GM10248 (cell line): ENCODE measurements around the gene WHAMM.
"Not testable (repeated sequence)": the region's sequence is repeated elsewhere in the genome, so short reads cannot be mapped to it uniquely, and the experiment has no call there.

Experiments
- CTCF ChIA-PET: fragments of 300-600 bp; sonication (Branson Sonifier 250); formaldehyde crosslinking; extraction: SDS; loops from one replicate; lab custom pipeline; 2021; ENCODE audit warnings: antibody characterized with exemption; lab: Yijun Ruan, JAX
- POLR2A ChIA-PET: fragments of 350-650 bp; sonication (Branson Sonifier 250); formaldehyde crosslinking; extraction: SDS; loops from one replicate; lab custom pipeline; 2020; ENCODE audit warnings: antibody characterized with exemption; lab: Yijun Ruan, JAX
- DNase-seq: peaks from one replicate; pipeline ENCODE4 v3.0.0; 2012; ENCODE audit errors: extremely low spot score
- TF ChIP-seq, protein P1 (sequence below): IDR thresholded peaks from 2 replicates; pipeline ENCODE4 v1.5.1; 2012; ENCODE audit warnings: mild to moderate bottlenecking, low read depth; ENCODE audit errors: extremely low read depth, missing control alignments, control extremely low read depth

WHAMM gene

DNA sequence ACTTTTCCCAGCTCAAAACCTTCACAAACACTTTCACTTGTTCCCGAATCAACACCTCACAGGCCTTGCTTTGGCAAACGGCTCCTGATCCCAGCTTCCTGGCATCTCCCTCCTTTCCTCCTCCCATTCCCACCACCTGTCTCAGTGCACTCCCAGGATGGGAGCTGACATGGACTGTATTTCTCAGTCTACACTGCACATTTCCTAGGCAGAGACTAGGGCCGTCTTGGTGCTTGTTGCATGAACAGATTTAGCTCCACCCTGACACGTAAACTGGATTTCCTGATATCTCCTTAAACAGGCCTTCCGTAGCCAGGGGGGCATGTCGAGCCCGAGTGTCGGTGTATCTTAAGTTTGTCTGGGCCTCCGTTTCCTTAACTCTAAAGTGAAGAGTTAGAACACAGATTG is 790 bp upstream of the WHAMM start:
- ChIA-PET CTCF (interaction anchor here (1.0 to 2.1 kb wide), 3 partner anchors 9 to 278 kb away, joined by 3 to 4 read pairs (median 4); no protein-coding TSS in a partner anchor), POLR2A (no interaction called here)
- no peak for DNase-seq
- TF ChIP-seq, protein P1, sequence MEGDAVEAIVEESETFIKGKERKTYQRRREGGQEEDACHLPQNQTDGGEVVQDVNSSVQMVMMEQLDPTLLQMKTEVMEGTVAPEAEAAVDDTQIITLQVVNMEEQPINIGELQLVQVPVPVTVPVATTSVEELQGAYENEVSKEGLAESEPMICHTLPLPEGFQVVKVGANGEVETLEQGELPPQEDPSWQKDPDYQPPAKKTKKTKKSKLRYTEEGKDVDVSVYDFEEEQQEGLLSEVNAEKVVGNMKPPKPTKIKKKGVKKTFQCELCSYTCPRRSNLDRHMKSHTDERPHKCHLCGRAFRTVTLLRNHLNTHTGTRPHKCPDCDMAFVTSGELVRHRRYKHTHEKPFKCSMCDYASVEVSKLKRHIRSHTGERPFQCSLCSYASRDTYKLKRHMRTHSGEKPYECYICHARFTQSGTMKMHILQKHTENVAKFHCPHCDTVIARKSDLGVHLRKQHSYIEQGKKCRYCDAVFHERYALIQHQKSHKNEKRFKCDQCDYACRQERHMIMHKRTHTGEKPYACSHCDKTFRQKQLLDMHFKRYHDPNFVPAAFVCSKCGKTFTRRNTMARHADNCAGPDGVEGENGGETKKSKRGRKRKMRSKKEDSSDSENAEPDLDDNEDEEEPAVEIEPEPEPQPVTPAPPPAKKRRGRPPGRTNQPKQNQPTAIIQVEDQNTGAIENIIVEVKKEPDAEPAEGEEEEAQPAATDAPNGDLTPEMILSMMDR: no peak

DNA sequence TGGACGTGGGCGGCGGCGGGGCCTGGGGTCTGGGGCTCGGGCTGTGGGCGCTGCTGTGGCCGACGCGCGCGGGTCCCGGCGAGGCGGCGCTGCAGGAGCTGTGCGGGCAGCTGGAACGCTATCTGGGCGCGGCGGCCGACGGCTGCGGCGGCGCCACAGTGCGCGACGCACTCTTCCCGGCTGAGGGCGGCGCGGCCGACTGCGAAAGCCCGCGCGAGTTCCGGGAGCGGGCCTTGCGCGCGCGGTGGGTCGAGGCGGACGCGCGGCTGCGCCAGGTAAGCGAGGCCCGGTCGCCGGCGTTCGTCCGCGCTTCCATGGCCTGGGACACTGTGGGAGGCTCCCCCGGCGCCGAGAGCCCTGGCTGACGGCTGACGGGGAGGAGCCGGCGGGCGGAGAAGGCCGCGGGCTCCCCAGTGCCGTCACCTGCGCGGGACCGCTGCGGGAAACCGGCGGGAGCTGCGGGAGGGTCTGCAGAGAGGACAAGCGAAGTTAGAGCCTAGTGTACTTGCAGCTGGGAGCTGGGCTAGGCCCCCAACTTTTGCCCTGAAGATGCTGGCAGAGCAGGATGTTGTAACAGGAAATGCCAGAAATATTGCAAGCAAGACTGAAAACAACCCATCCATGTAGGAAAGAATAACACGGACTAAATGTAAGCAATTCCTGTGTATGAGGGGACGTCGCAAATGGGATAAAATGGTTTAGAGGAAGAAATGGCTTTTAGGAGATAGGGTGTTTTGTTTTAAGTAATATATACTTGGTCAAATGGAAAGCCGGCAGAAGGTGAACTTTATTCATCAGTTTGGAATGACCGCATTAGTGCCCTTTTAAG is 847 bp downstream of the WHAMM start:
- ChIA-PET CTCF (interaction anchor here (0.7 to 2.1 kb wide), 4 partner anchors 8 to 35 kb away, joined by 3 to 4 read pairs (median 3); no protein-coding TSS in a partner anchor), POLR2A (interaction anchor here (0.6 to 1.3 kb wide), 2 partner anchors 22 to 53 kb away, joined by 3 to 7 read pairs; no protein-coding TSS in a partner anchor)
- TF ChIP-seq, protein P1: no peak
- DNase-seq: no peak

DNA sequence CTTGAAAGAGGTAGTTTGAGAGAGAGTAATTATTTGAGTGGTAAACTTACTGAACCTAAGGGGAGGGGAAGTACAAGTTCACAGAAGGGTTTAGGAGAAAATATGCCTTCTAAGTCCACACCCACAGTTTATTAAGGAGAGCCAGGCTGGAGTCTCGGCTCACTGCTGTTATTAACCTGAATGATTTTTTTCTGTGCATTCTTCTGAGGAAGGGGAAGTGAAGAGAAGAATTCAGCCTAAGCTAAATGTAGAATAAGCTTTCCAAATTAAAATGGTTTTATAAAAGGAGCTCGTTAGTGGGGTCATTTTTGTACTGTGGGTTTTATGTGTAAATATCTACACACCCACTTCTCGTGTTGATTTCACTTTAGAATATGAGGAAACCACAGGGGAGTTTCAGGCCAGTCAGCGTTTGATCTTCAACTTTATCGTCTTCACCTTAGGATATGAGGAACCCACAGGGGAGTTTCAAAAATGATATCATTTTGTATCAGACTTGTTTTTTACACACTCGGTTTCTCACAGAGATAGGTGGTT is 1.5 kb downstream of the WHAMM start:
- no peak for DNase-seq
- ChIA-PET POLR2A (interaction anchor here (0.6 to 1.3 kb wide), 2 partner anchors 22 to 54 kb away, joined by 3 to 7 read pairs; no protein-coding TSS in a partner anchor), CTCF (interaction anchor here (1.0 to 2.1 kb wide), 4 partner anchors 7 to 59 kb away, joined by 3 to 4 read pairs (median 3); no protein-coding TSS in a partner anchor)
- TF ChIP-seq, protein P1: no peak

DNA sequence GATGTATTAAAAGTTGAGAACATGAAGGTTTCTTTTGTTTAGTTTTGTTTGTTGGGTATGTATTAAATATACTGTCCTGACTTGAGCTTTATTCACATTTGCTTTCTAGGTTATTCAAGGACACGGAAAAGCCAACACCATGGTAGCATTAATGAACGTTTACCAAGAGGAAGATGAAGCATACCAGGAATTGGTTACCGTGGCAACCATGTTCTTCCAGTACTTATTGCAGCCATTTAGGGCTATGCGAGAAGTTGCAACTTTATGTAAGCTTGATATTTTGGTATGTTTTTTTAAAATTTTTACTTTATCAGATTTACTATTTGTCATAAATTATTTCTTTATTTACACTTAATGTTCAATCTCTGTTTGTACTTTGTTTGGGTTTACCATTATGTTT is 3.6 kb downstream of the WHAMM start:
- POLR2A ChIA-PET: no interaction called here
- DNase-seq: no peak
- CTCF ChIA-PET: interaction anchor here (1.0 to 1.9 kb wide), 3 partner anchors 17 to 282 kb away, joined by 3 to 5 read pairs (median 4); no protein-coding TSS in a partner anchor
- TF ChIP-seq, protein P1: no peak

DNA sequence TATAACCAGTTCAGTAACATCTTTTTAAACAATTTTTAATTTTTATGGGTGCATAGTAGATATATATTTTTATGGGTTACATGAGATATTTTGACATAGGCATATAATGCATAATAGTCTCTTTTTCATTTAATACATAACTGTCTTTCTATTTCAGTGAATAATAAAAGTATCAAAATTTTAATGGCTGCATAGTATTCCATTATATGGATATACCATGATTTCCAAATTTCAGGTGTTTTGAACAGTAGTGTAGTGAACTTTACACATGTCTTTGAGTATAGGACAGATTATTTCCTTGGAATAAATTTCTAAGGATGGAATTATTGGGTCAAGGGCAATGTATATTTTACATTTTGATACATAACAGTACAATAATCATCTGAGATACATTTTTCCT is 10.7 kb downstream of the WHAMM start:
- TF ChIP-seq, protein P1: no peak
- POLR2A ChIA-PET: no interaction called here
- CTCF ChIA-PET: no interaction called here
- DNase-seq: no peak

DNA sequence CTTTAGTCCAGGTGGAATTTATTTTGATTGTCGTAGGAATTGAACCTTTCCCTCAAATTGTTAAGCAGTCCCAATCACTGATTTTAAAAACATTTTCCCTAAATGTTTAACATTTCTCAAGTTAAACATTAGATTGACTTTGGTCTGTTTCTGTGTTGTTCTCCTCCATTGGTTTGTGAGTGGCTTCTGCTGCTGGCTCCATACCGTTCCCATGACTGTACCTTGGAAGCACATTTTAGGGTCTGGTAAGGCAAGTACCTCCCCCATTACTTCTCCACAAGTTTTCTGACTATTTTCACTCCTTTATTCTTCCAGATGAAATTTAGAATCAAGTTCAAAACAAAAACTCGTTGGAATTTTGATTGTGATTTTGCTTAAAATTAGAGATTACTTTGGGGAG is 12.0 kb downstream of the WHAMM start:
- CTCF ChIA-PET, DNase-seq, POLR2A ChIA-PET: not testable (repeated sequence)

DNA sequence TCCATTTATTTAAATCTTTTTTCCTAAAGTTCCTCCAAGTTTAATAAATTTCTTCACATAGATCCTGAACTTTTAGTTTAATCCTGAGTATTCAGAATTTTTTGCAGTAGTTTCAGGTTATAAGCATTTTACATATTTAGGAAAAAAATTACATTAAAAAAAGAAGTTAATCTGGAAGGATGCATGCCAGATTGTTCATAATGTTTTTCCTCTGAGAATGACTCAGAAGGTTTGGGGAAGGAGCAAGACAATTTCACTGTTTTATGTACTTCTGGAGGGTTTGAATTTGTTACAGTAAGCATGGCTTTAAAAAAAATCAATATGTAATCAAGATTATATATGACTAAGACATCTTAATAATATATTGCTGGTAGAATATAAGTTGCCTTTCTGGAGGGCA is 12.4 kb downstream of the WHAMM start:
- POLR2A ChIA-PET, CTCF ChIA-PET, DNase-seq: not testable (repeated sequence)
